GM12878 (cell line): Measurements from ENCODE around the gene STX1B.
"Not testable (repeated sequence)": the region's sequence is repeated elsewhere in the genome, so short reads cannot be mapped to it uniquely, and the experiment has no call there.

Experiments used
- CTCF ChIP-seq, 3 experiments: IDR thresholded peaks in 2 of 3; conservative IDR thresholded peaks in 1 of 3; 2 replicates each; pipeline ENCODE4 v1.5.1; 2011; ENCODE audit warnings: low read depth in 3 of 3, low read length in 3 of 3, mild to moderate bottlenecking in 3 of 3, control low read depth in 2 of 3, moderate library complexity in 2 of 3, inconsistent platforms in 1 of 3, mixed read lengths in 1 of 3; ENCODE audit not compliant: control insufficient read depth in 2 of 3, insufficient read depth in 1 of 3; ENCODE audit errors: extremely low read depth in 1 of 3
- ELK1 ChIP-seq: IDR thresholded peaks from 2 replicates; pipeline ENCODE4 v1.6.1; 2012; ENCODE audit warnings: low read depth, low read length, improper control_type of control experiment
- EZH2 ChIP-seq: IDR thresholded peaks from 2 replicates; pipeline ENCODE4 v1.6.1; 2012; ENCODE audit warnings: low read depth, mild to moderate bottlenecking, control low read depth, inconsistent platforms, low read length, borderline replicate concordance; ENCODE audit not compliant: control insufficient read depth
- FOXM1 ChIP-seq: IDR thresholded peaks from 2 replicates; pipeline ENCODE4 v1.6.1; 2012; ENCODE audit warnings: low read depth, mild to moderate bottlenecking, inconsistent platforms, low read length, moderate library complexity
- HDGF ChIP-seq: fragments of 450-650 bp; IDR thresholded peaks from 2 replicates; pipeline ENCODE4 v1.6.1; 2016; ENCODE audit warnings: antibody characterized with exemption
- HSF1 ChIP-seq: fragments of 150-350 bp; IDR thresholded peaks from 2 replicates; pipeline ENCODE4 v1.6.1; 2014; ENCODE audit warnings: mild to moderate bottlenecking, low read depth, low read length
- RFX5 ChIP-seq: IDR thresholded peaks from 2 replicates; pipeline ENCODE4 v1.6.1; 2011; ENCODE audit warnings: low read depth, low read length, improper control_type of control experiment
- SRF ChIP-seq, 2 experiments: IDR thresholded peaks; 2 replicates each; pipeline ENCODE4 v1.6.1; 2011; ENCODE audit warnings: low read depth in 2 of 2, low read length in 2 of 2, mild to moderate bottlenecking in 1 of 2, moderate library complexity in 1 of 2
- YY1 ChIP-seq: IDR thresholded peaks from 2 replicates; pipeline ENCODE4 v1.6.1; 2011; ENCODE audit warnings: low read depth, mild to moderate bottlenecking, low read length
- TF ChIP-seq, protein P1 (sequence below): fragments of 450-650 bp; IDR thresholded peaks from 2 replicates; pipeline ENCODE4 v1.6.1; 2017; ENCODE audit warnings: mild to moderate bottlenecking, moderate library complexity

- not testable (repeated sequence) for TF ChIP-seq YY1; CTCF (IDR thresholded peaks at IDR 0.05 in 2 of 3, conservative IDR thresholded peaks at IDR 0.05 in 1 of 3; ENCODE audit: control insufficient read depth in 2 of 3, extremely low read depth in 1 of 3, insufficient read depth in 1 of 3, low read depth in 3 of 3, low read length in 3 of 3); RFX5; ELK1; EZH2; HDGF; FOXM1; HSF1; SRF (IDR thresholded peaks at IDR 0.05; ENCODE audit: low read depth in 2 of 2, low read length in 2 of 2)
- TF ChIP-seq, protein P1, sequence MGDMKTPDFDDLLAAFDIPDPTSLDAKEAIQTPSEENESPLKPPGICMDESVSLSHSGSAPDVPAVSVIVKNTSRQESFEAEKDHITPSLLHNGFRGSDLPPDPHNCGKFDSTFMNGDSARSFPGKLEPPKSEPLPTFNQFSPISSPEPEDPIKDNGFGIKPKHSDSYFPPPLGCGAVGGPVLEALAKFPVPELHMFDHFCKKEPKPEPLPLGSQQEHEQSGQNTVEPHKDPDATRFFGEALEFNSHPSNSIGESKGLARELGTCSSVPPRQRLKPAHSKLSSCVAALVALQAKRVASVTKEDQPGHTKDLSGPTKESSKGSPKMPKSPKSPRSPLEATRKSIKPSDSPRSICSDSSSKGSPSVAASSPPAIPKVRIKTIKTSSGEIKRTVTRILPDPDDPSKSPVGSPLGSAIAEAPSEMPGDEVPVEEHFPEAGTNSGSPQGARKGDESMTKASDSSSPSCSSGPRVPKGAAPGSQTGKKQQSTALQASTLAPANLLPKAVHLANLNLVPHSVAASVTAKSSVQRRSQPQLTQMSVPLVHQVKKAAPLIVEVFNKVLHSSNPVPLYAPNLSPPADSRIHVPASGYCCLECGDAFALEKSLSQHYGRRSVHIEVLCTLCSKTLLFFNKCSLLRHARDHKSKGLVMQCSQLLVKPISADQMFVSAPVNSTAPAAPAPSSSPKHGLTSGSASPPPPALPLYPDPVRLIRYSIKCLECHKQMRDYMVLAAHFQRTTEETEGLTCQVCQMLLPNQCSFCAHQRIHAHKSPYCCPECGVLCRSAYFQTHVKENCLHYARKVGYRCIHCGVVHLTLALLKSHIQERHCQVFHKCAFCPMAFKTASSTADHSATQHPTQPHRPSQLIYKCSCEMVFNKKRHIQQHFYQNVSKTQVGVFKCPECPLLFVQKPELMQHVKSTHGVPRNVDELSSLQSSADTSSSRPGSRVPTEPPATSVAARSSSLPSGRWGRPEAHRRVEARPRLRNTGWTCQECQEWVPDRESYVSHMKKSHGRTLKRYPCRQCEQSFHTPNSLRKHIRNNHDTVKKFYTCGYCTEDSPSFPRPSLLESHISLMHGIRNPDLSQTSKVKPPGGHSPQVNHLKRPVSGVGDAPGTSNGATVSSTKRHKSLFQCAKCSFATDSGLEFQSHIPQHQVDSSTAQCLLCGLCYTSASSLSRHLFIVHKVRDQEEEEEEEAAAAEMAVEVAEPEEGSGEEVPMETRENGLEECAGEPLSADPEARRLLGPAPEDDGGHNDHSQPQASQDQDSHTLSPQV = not testable (repeated sequence)
Observed at GRCh38 chr16:31011815-31012214, 1.4 kb upstream of the STX1B start.
